Esophagus (tissue), 2 donors: ENCODE measurements around the gene UBE3B. TPM values are rescaled to one million over a fixed set of nuclear protein-coding genes. Genes with fewer than 3 reads are reported as not detected.
A peak's percentile ranks its signal among the peaks of the same experiment; 100 is the strongest.

Experiments
- H3K27ac ChIP-seq, 2 donors: one replicate each; pipeline ENCODE4 v1.5.1; 2013; ENCODE audit warnings: low read depth in 2 of 2, mild to moderate bottlenecking in 2 of 2, inconsistent platforms in 1 of 2, low read length in 1 of 2, moderate library complexity in 1 of 2
- H3K27me3 ChIP-seq, 2 donors: one replicate each; pipeline ENCODE4 v1.6.1; 2013; ENCODE audit warnings: low read length in 2 of 2, control low read depth in 1 of 2, mild to moderate bottlenecking in 1 of 2; ENCODE audit not compliant: insufficient read depth in 2 of 2, control insufficient read depth in 1 of 2
- H3K36me3 ChIP-seq, 2 donors: one replicate each; pipeline ENCODE4 v1.6.1; 2013; ENCODE audit warnings: low read length in 1 of 2; ENCODE audit not compliant: control insufficient read depth in 2 of 2, insufficient read depth in 2 of 2
- H3K4me1 ChIP-seq, 2 donors: one replicate each; pipeline ENCODE4 v1.6.1; 2013; ENCODE audit warnings: low read length in 1 of 2; ENCODE audit not compliant: control insufficient read depth in 2 of 2, insufficient read depth in 2 of 2
- H3K4me3 ChIP-seq, 2 donors: one replicate each; pipeline ENCODE4 v1.5.1; 2013; ENCODE audit warnings: low read length in 2 of 2, mild to moderate bottlenecking in 2 of 2, low read depth in 1 of 2, moderate library complexity in 1 of 2
- H3K9me3 ChIP-seq, 2 donors: one replicate each; pipeline ENCODE4 v1.6.1; 2013; ENCODE audit warnings: mild to moderate bottlenecking in 2 of 2, low read depth in 1 of 2, low read length in 1 of 2, moderate library complexity in 1 of 2; ENCODE audit not compliant: control insufficient read depth in 2 of 2, insufficient read depth in 1 of 2
- WGBS, 2 donors: extraction: QIAGEN DNeasy Blood & Tissue Kit; methylation state at CpG; one replicate each; pipeline ENCODE4 v1.1.7; 2013; 5-methylcytosine and 5-hydroxymethylcytosine counted together
- polyA plus RNA-seq, 2 donors: library from polyadenylated mRNA; stranded (reverse); fragments of 200-250 nt; gene quantifications; one replicate each; pipeline ENCODE4 v1.2.3, GENCODE V29; 2013
- donor health status: healthy with polysubstance abuse.
- donor health status: Bipolar disorder and iron deficiency.

UBE3B gene
- polyA plus RNA-seq, 2 donors = 12.6 to 14.0 TPM

DNA sequence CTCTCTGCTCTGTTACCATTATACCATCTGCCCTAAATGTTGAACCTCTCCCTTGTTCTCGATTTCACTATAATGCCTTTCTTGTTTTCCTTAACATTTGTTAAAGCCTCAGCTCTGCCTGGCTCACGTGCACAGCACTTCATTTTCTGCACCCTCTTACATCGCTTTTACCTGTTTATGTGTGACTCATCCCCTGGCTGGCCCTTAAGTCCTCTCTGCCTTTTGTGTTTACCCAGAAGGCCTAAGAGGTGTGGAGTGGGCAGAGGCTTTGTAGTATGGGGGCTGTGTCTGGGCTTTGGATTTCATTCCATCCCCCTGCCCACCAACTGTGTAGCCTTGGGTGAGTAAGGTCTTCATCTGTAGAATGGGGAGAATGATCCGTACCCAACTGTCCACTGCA is 36.5 kb downstream of the UBE3B start:
- H3K4me1 ChIP-seq = no peaks in the 10 kb centered on the region
- peaks cover 32 to 49% of the 10 kb centered on the region in 2 donors for H3K36me3 ChIP-seq
- no peak overlapping the region for H3K27ac ChIP-seq
- no peak overlapping the region for H3K4me3 ChIP-seq
- no peaks in the 10 kb centered on the region for H3K9me3 ChIP-seq
- H3K27me3 ChIP-seq = no peaks in the 10 kb centered on the region
- 81 to 87% methylated on average over 4 of the region's 4 CpGs for WGBS, 2 donors

DNA sequence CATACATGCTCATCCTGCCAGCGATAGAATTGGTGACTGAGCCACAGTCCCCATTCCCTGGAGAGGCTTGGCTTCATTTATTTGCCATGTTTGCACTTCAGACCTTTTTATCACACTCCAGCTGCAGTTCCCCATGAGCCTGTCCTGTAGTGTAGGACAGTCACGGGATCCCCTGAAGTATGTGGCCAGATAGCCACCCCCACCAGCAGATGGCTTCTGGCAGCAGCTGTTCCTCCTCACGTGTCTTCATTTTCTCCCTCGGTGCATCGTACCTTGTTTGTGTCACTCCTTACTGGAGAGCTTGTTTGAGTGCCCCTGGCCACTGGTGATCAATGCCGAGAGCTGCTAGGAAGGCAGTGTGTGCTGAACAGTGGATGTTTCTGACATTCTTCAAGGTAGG is 40.2 kb downstream of the UBE3B start:
- Histone ChIP-seq H3K4me3 (no peak overlapping the region), H3K36me3 (peaks cover 36 to 46% of the 10 kb centered on the region in 2 donors), H3K27me3 (no peaks in the 10 kb centered on the region), H3K9me3 (no peaks in the 10 kb centered on the region), H3K27ac (no peak overlapping the region), H3K4me1 (no peaks in the 10 kb centered on the region)
- 76 to 80% methylated on average over 6 of the region's 6 CpGs for WGBS, 2 donors

DNA sequence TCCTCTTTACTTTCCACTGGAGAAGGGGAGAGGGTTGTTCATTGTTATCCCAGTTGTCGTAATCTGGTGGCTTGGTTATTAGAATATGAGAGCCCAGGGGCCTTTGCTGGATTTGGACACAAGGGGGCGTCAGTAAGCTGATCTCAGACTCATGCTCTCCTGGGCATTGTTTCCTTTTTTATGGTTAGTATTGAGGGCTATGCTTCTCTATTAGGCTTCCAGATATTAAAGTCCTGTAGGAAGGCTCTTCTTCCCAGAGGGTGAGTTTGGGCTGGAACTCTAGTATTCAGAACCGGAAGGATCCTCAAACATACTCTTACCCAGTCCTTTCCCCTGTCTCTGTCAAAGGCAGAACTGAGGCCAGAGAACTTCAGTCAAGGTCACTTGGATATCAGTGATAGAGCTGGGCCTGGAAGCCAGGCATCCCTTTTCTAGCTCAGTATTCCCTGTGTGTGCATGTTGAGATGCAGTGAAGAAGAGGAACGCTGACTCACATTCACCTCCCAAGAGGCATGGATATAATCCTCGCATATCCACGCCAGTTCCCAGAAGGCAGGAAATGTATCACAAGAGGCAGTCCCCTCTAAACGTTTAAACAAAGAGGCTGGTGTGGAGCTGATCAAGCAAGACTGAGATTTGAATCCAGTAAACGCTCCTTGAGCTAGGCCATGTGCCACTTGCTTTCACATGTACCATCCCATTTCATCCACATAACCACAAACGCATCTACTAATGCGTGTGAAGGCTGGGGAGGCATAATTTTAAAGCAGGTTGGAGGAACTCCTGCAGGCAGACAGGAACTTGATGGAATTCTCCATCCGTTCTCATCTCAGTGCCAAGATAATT is 41.6 kb downstream of the UBE3B start:
- Histone ChIP-seq H3K27ac (peak overlapping the region in 1 of 2 donors; percentile 15), H3K36me3 (peaks cover 36 to 58% of the 10 kb centered on the region in 2 donors), H3K9me3 (no peaks in the 10 kb centered on the region), H3K27me3 (no peaks in the 10 kb centered on the region), H3K4me1 (no peaks in the 10 kb centered on the region), H3K4me3 (no peak overlapping the region)
- WGBS, 2 donors = 56 to 60% methylated on average over 11 of the region's 11 CpGs

DNA sequence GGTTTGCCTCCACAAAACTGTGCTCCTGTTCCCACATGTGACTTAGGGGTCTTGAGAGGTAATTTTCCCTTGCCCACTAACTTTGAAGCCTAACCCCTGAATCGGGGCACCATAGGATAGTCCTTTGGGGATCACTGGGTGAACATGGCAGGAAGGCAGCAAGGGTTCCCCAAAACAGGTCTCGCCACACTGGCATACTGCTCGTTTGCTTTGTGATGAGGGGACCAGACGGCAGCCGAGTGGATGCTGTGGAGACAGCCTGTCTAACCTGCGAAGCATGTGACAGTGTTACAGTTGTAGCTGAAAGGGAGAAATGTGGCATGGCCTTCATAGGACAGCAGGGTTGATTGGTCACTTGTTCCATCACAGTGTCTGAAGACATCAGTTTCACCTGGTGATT is 42.4 kb downstream of the UBE3B start:
- Histone ChIP-seq H3K27me3 (no peaks in the 10 kb centered on the region), H3K9me3 (no peaks in the 10 kb centered on the region), H3K4me1 (no peaks in the 10 kb centered on the region), H3K27ac (peak overlapping the region; percentile 24 to 33), H3K36me3 (peaks cover 36 to 58% of the 10 kb centered on the region in 2 donors), H3K4me3 (no peak overlapping the region)
- WGBS, 2 donors = 87 to 91% methylated on average over 6 of the region's 6 CpGs

DNA sequence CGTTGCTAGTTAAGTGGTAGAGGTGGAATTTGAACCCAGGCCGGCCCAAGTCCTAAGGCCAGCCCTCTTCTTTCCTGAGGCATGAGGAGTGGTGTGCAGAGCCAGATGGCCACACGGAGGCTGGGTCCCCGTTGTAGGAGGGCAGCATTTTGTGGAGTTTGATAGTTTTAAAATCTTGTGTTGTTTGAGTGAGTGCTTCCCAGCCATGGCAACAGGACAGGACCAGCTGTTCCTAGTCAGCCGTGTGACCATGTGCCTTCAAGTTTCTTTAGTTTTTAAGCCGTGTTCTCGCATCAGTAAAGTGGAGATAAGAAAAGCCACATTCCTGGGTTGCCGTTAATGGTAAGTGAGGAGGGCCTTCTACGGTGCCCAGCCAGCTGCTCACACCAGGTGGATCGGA is 44.4 kb downstream of the UBE3B start:
- Histone ChIP-seq H3K27me3 (no peaks in the 10 kb centered on the region), H3K9me3 (no peaks in the 10 kb centered on the region), H3K4me1 (no peaks in the 10 kb centered on the region), H3K4me3 (no peak overlapping the region), H3K36me3 (peaks cover 32 to 54% of the 10 kb centered on the region in 2 donors), H3K27ac (no peak overlapping the region)
- WGBS, 2 donors = 77 to 81% methylated on average over 10 of the region's 10 CpGs

DNA sequence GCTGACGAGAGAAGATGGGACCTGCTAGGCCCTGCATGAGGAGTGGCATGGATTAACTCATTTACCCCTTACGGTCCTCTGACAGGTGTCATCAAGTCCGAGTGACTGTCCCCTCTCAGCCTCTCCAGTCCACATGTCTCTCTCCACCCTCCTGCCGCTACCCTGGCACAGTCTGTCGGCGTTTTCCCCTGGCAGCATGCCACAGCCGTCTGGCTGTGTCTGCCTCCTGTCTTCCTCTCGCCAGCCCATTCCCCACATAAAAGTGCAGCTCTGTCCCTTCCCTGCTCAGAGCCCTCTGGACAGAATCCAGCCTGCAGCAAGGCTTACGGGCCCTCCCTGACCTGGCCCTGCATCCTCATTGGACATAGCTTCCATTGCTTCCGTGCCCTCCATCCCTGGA is 45.6 kb downstream of the UBE3B start:
- H3K9me3 ChIP-seq = no peaks in the 10 kb centered on the region
- H3K4me1 ChIP-seq = no peaks in the 10 kb centered on the region
- peaks cover 24 to 50% of the 10 kb centered on the region in 2 donors for H3K36me3 ChIP-seq
- WGBS, 2 donors = 77% methylated on average over 10 of the region's 10 CpGs
- H3K4me3 ChIP-seq = no peak overlapping the region
- no peaks in the 10 kb centered on the region for H3K27me3 ChIP-seq
- H3K27ac ChIP-seq = no peak overlapping the region

DNA sequence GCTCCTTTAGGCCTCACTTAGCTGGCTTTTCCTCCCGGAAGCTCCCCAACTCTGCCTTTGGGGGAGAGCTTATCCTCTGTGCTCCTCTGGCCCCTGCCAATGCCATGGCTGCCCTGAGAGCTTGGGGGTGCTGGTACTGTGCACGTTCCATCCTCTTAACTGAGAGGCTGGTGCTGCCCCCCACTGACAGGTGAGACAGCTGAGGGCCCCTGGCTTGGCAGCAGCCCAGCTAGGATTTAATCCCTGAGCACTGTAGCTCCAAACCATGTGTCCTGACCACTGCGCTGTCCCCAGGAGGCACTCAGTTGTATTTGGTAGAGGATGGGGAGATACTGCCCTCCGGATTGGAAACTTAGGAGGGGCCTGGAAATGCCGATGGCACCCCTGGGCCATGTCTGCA is 46.1 kb downstream of the UBE3B start:
- no peak overlapping the region for H3K27ac ChIP-seq
- H3K27me3 ChIP-seq = no peaks in the 10 kb centered on the region
- no peaks in the 10 kb centered on the region for H3K9me3 ChIP-seq
- H3K4me1 ChIP-seq = no peaks in the 10 kb centered on the region
- WGBS, 2 donors = 92 to 94% methylated on average over 5 of the region's 5 CpGs
- peaks cover 24 to 49% of the 10 kb centered on the region in 2 donors for H3K36me3 ChIP-seq
- H3K4me3 ChIP-seq = no peak overlapping the region

DNA sequence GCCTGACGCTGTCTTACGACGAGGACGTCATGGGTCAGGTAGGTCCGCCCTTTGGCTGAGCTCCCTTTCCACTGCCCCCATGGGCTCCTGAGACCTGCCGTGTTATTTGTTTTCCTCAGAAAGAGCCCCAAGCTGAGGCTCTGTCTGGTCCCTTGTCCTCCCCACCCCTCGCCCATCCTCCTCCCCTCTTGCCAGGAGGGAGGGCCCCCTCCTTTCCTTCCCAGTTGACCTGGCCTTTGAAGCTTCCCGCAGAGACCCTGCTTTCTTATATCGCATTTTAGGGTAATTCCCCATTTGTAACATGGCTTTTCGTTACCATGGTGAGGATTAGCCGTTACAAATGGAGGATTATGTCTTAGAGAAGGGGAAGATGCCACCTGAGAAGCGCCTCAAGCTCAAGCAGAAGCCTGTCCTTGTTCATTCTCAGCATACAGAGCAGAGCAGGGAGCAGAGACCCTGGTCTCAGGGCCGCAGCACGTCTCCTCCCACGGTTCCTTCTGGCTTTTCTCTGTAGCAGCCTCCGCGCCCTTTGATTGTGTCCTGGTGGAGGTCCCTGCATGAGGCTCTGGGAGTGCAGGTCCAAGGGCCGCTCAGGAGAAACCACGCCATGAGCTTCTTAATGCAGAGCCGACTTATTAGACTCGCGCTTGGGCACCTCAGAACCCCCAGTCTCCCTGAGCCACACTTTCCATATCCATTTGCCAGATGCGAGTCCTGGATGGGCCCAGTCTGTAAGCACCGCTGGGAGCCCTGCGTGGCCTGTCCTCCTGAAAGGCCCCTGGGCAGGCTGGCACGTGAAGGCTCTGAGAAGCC is 47.2 kb downstream of the UBE3B start:
- H3K9me3 ChIP-seq = no peaks in the 10 kb centered on the region
- no peak overlapping the region for H3K4me3 ChIP-seq
- H3K27me3 ChIP-seq = no peaks in the 10 kb centered on the region
- no peak overlapping the region for H3K27ac ChIP-seq
- 87 to 89% methylated on average over 26 of the region's 26 CpGs for WGBS, 2 donors
- no peaks in the 10 kb centered on the region for H3K4me1 ChIP-seq
- peaks cover 24 to 50% of the 10 kb centered on the region in 2 donors for H3K36me3 ChIP-seq

DNA sequence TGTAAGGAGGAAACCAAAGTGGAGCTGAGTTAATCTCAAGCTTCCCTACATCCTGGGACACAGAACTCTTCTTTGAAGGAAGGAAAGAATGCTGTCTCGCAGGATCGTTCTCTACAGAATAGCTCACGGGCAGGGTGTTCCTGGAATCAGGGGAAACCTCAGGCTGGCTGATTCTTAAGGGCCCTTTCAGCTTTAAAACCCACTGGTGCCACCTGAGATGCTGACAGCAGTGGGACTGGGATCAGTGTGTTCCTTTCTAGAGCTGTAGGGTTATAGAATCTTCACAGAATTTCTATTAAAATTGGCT is 47.8 kb downstream of the UBE3B start:
- WGBS, 2 donors = 78 to 84% methylated on average over 3 of the region's 3 CpGs
- H3K27ac ChIP-seq = no peak overlapping the region
- no peak overlapping the region for H3K4me3 ChIP-seq
- H3K9me3 ChIP-seq = no peaks in the 10 kb centered on the region
- no peaks in the 10 kb centered on the region for H3K27me3 ChIP-seq
- peaks cover 24 to 47% of the 10 kb centered on the region in 2 donors for H3K36me3 ChIP-seq
- H3K4me1 ChIP-seq = no peaks in the 10 kb centered on the region
